Sigmoid colon (tissue), 7 donors: ENCODE data around the gene DHRS2. TPM values are rescaled to one million over a fixed set of nuclear protein-coding genes. Genes with fewer than 3 reads are reported as not detected.

Experiments
- DNase-seq: peaks from one replicate; pipeline ENCODE4 v3.0.0-alpha.2; 2019
- H3K27ac ChIP-seq, 4 donors: fragments of 200-600 bp; sonication (generic); one replicate each; pipeline ENCODE4 v1.5.1; 2016 to 2019; ENCODE audit warnings: mild to moderate bottlenecking in 1 of 4
- H3K27me3 ChIP-seq, 3 donors: fragments of 200-600 bp; sonication (generic); one replicate each; pipeline ENCODE4 v1.5.1; 2019; ENCODE audit warnings: mild to moderate bottlenecking in 1 of 3
- H3K36me3 ChIP-seq, 4 donors: fragments of 200-600 bp; sonication (generic); one replicate each; pipeline ENCODE4 v1.5.1; 2016 to 2019
- H3K4me1 ChIP-seq, 4 donors: fragments of 200-600 bp; sonication (generic); one replicate each; pipeline ENCODE4 v1.5.1; 2017 to 2019
- H3K4me3 ChIP-seq, 4 donors: fragments of 200-600 bp; sonication (generic); one replicate each; pipeline ENCODE4 v1.5.1; 2017 to 2019; ENCODE audit warnings: mild to moderate bottlenecking in 2 of 4, moderate library complexity in 1 of 4
- H3K9me3 ChIP-seq, 4 donors: fragments of 200-600 bp in 3 of 4; sonication (generic) in 3 of 4; one replicate each; pipeline versions ENCODE4 v1.5.1 to v1.6.1; 2013 to 2019
- CTCF ChIP-seq, 4 experiments: fragments of 450-650 bp in 3 of 4; fragments of 200-600 bp in 1 of 4; IDR thresholded peaks; one replicate each; pipeline ENCODE4 v1.5.1; 2016 to 2019; ENCODE audit warnings: antibody characterized with exemption in 4 of 4, mild to moderate bottlenecking in 3 of 4, moderate library complexity in 2 of 4
- EP300 ChIP-seq, 4 donors: sonication (generic); formaldehyde crosslinking; IDR thresholded peaks; one replicate each; pipeline ENCODE4 v1.6.1; 2017; ENCODE audit warnings: antibody characterized with exemption in 4 of 4
- POLR2A ChIP-seq, 2 donors: fragments of 450-650 bp; IDR thresholded peaks; one replicate each; pipeline ENCODE4 v1.6.1; 2016; ENCODE audit warnings: antibody characterized with exemption in 2 of 2, mild to moderate bottlenecking in 2 of 2, moderate library complexity in 2 of 2
- POLR2AphosphoS5 ChIP-seq, 4 donors: sonication (generic); formaldehyde crosslinking; IDR thresholded peaks; one replicate each; pipeline ENCODE4 v1.6.1; 2017; ENCODE audit warnings: antibody characterized with exemption in 4 of 4
- WGBS, 2 donors: extraction: QIAGEN DNeasy Blood & Tissue Kit; methylation state at CpG; one replicate each; pipeline ENCODE4 v1.1.7; 2013; 5-methylcytosine and 5-hydroxymethylcytosine counted together
- intact Hi-C: fragments of 100-400 bp; cut with DNase I; formaldehyde crosslinking; loops from one replicate; pipeline ENCODE4 v1.15.1; 2023
- polyA plus RNA-seq, 3 donors: library from polyadenylated mRNA; stranded (reverse); fragments of 200-250 nt; gene quantifications; one replicate each; pipeline ENCODE4 v1.2.3, GENCODE V29; 2013
- total RNA-seq, 4 donors: library from RNA; depleted of rRNA; stranded (reverse); fragments of >200 nt; gene quantifications; one replicate each; pipeline ENCODE4 v1.1.0, GENCODE V29; 2016
- donor health status: healthy with polysubstance abuse.
- donor health status: Bipolar disorder and iron deficiency.
- donor health status: healthy.

DHRS2 gene
- total and polyA plus RNA-seq, 7 donors: 0.54 TPM; not detected in 6

GRCh38 chr14:23602181-23603095 is 33.7 kb upstream of the DHRS2 start:
- no peaks in the 10 kb centered on the region for H3K36me3 ChIP-seq
- intact Hi-C loops: no loop called here
- H3K4me1 ChIP-seq: no peaks in the 10 kb centered on the region
- H3K4me3 ChIP-seq: no peak overlapping the region
- WGBS, 2 donors: 91 to 92% methylated on average over 12 of the region's 12 CpGs
- H3K27me3 ChIP-seq: no peaks in the 10 kb centered on the region
- peak; percentile 19 for DNase-seq
- no peaks in the 10 kb centered on the region for H3K9me3 ChIP-seq
- H3K27ac ChIP-seq: no peak overlapping the region
- TF ChIP-seq CTCF (IDR thresholded peaks at IDR 0.05): no peak
- no peak for TF ChIP-seq POLR2A (IDR thresholded peaks at IDR 0.05)
- TF ChIP-seq POLR2AphosphoS5 (IDR thresholded peaks at IDR 0.05): no peak
- no peak for TF ChIP-seq EP300 (IDR thresholded peaks at IDR 0.05)

- WGBS, 2 donors: 86 to 89% methylated on average over 2 of the region's 2 CpGs
- no peak overlapping the region for H3K4me3 ChIP-seq
These were observed 33.1 kb upstream of the DHRS2 start for GRCh38 chr14:23603103-23603502.

GRCh38 chr14:23604148-23604547 is 32.0 kb upstream of the DHRS2 start:
- no peaks in the 10 kb centered on the region for H3K36me3 ChIP-seq
- 93 to 96% methylated on average over 2 of the region's 2 CpGs for WGBS, 2 donors
- intact Hi-C loops: no loop called here
- H3K4me3 ChIP-seq: no peak overlapping the region
- no peaks in the 10 kb centered on the region for H3K4me1 ChIP-seq
- H3K27me3 ChIP-seq: no peaks in the 10 kb centered on the region
- H3K27ac ChIP-seq: no peak overlapping the region
- no peaks in the 10 kb centered on the region for H3K9me3 ChIP-seq
- DNase-seq: no peak
- TF ChIP-seq POLR2A (IDR thresholded peaks at IDR 0.05) (no peak), CTCF (IDR thresholded peaks at IDR 0.05) (no peak), EP300 (IDR thresholded peaks at IDR 0.05) (no peak), POLR2AphosphoS5 (IDR thresholded peaks at IDR 0.05) (no peak)

More at GRCh38 chr14:23603103-23603502, 33.1 kb upstream of the DHRS2 start:
- intact Hi-C loops: no loop called here
- Histone ChIP-seq H3K4me1 (no peaks in the 10 kb centered on the region), H3K36me3 (no peaks in the 10 kb centered on the region), H3K27me3 (no peaks in the 10 kb centered on the region), H3K9me3 (no peaks in the 10 kb centered on the region), H3K27ac (no peak overlapping the region)
- TF ChIP-seq POLR2AphosphoS5 (IDR thresholded peaks at IDR 0.05): no peak
- no peak for TF ChIP-seq EP300 (IDR thresholded peaks at IDR 0.05)
- TF ChIP-seq POLR2A (IDR thresholded peaks at IDR 0.05): no peak
- no peak for TF ChIP-seq CTCF (IDR thresholded peaks at IDR 0.05)
- no peak for DNase-seq

- Histone ChIP-seq H3K27ac (no peak overlapping the region), H3K9me3 (no peaks in the 10 kb centered on the region), H3K36me3 (no peaks in the 10 kb centered on the region), H3K27me3 (no peaks in the 10 kb centered on the region), H3K4me1 (no peaks in the 10 kb centered on the region), H3K4me3 (no peak overlapping the region)
- TF ChIP-seq POLR2A (IDR thresholded peaks at IDR 0.05) (no peak), CTCF (IDR thresholded peaks at IDR 0.05) (no peak)
- WGBS, 2 donors: 76 to 88% methylated on average over 3 of the region's 3 CpGs
- peak; percentile 30 for DNase-seq
- intact Hi-C loops: no loop called here
These were observed 31.4 kb upstream of the DHRS2 start for GRCh38 chr14:23604675-23605170.
